ENCODE measurements around the gene MAP4K4.

MAP4K4 gene

DNA sequence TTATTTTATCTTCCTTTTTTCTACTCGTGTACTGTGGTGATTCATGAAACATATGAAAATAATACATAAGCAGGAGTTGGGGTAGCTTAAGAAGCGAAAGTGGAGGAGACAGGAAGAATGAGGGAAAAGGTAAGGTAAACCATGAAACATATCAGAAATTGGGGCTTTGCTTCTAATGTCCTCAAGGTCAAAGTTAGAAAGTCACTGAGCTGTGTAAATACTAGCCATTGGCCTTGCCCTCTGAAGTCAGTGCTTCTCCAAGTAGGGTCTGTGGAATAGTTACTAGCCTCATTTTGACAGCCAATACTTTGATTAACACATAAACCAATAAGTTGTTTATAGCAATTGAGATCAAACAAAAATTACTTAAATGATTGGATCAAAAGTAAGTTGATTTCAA lies 117.2 kb downstream of the MAP4K4 start:
- Mint-ChIP-seq H3K27ac (ENCODE audit: low read depth) (no peak overlapping the region), H3K4me1 (peaks cover 77% of the 10 kb centered on the region), H3K9me3 (no peaks in the 10 kb centered on the region), H3K4me3 (no peak overlapping the region), H3K36me3 (ENCODE audit: insufficient read depth) (no peaks in the 10 kb centered on the region), H3K27me3 (no peaks in the 10 kb centered on the region)
- DNase-seq (ENCODE audit: low spot score in 2 of 2), result no peak
- no peak for ATAC-seq (replicated peaks; ENCODE audit: extremely low read depth, poor library complexity, severe bottlenecking)

DNA sequence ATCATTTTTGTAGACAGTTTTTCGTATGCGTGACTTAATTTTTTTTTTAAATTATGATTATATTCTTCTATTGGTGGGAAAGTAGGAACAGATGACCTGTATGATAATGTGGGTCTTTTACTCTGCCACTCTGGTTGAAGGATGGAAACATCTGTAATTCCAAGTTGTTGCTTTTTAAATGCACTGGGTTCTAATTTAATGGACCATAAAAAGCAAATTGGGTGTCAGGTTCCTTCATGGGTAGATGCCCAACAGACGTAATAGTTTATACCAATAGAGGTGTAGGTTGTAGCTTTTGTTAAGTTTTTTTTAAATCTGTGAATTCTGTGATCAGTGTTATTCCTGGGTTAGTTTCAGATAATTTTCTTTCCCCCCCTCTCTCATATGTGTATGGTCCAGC lies 117.6 kb downstream of the MAP4K4 start:
- Mint-ChIP-seq H3K4me3 (no peak overlapping the region), H3K9me3 (no peaks in the 10 kb centered on the region), H3K27me3 (no peaks in the 10 kb centered on the region), H3K27ac (ENCODE audit: low read depth) (no peak overlapping the region), H3K4me1 (peaks cover 77% of the 10 kb centered on the region), H3K36me3 (ENCODE audit: insufficient read depth) (no peaks in the 10 kb centered on the region)
- ATAC-seq (replicated peaks; ENCODE audit: extremely low read depth, poor library complexity, severe bottlenecking) (no peak), DNase-seq (ENCODE audit: low spot score in 2 of 2) (no peak)

DNA sequence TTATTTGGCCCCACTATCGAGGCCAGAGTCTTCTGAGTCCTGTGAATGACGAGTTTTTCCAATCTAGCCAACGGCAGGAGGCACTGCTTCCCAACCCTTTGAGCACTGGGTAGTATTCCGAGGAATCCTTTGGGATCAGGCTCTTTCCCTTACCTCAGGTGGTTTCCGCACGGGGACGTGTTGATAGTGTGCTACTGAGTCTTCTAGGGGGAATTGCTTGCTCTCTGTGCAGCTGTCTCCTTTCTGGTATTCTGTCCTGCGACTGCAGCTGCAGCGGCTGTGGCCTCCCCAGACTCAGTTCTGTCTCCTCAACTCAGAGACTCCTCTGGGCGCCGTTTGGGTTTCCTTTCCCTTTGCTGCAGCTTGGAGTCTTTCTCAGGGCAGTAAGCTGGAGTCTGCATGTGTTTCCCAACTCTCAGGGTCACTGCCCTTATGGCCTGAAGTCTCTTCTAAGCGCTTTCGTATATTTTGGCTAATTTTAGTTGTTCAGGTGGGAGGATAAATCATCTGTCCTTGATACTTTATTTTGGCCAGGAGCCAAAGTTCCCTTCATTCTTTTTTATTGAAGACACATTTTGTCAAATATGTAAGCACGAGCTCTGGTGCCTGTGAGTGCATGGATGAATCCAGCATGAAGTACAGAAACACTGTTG lies 118.4 kb downstream of the MAP4K4 start:
- no peaks in the 10 kb centered on the region for H3K9me3 Mint-ChIP-seq
- no peaks in the 10 kb centered on the region for H3K27me3 Mint-ChIP-seq
- ATAC-seq (replicated peaks; ENCODE audit: extremely low read depth, poor library complexity, severe bottlenecking) (no peak), DNase-seq (ENCODE audit: low spot score in 2 of 2) (no peak)
- H3K4me3 Mint-ChIP-seq, result no peak overlapping the region
- H3K27ac Mint-ChIP-seq (ENCODE audit: low read depth), result peak overlapping the region; percentile 58
- no peaks in the 10 kb centered on the region for H3K36me3 Mint-ChIP-seq (ENCODE audit: insufficient read depth)
- H3K4me1 Mint-ChIP-seq, result peaks cover 73% of the 10 kb centered on the region

DNA sequence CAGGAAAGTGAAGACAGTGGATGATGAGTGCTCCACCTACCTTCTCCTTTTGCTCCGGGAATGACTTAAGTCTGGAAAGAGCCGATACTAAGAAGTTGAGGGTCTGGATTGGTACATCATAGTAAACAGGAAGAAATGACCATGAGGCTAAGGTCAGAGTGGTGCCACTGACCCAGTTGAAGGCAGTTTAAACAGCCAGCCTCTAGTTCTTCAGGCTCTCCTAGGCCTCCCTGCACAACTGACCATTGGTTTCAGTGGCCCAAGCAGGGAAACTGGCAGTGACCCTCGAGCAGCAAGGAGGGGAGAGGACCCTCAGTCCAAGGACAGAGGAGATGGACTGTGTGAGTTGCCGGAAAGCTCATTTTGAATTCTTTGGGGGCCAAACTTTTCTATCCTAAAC lies 119.1 kb downstream of the MAP4K4 start:
- no peaks in the 10 kb centered on the region for H3K9me3 Mint-ChIP-seq

GRCh38 chr2:101817481-101817880 lies 120.0 kb downstream of the MAP4K4 start:
- no peaks in the 10 kb centered on the region for H3K27me3 Mint-ChIP-seq
- no peaks in the 10 kb centered on the region for H3K36me3 Mint-ChIP-seq (ENCODE audit: insufficient read depth)
- H3K27ac Mint-ChIP-seq (ENCODE audit: low read depth), result peak overlapping the region; percentile 13

More for the DNA sequence above, 119.1 kb downstream of the MAP4K4 start:
- Mint-ChIP-seq H3K36me3 (ENCODE audit: insufficient read depth) (no peaks in the 10 kb centered on the region), H3K27ac (ENCODE audit: low read depth) (peak overlapping the region; percentile 58), H3K4me1 (peaks cover 75% of the 10 kb centered on the region), H3K27me3 (no peaks in the 10 kb centered on the region), H3K4me3 (no peak overlapping the region)
- ATAC-seq (replicated peaks; ENCODE audit: extremely low read depth, poor library complexity, severe bottlenecking) (no peak), DNase-seq (ENCODE audit: low spot score in 2 of 2) (no peak)

GRCh38 chr2:101818531-101819451 lies 121.3 kb downstream of the MAP4K4 start:
- ATAC-seq (replicated peaks; ENCODE audit: extremely low read depth, poor library complexity, severe bottlenecking), result no peak
- H3K4me3 Mint-ChIP-seq, result no peak overlapping the region
- H3K27me3 Mint-ChIP-seq, result no peaks in the 10 kb centered on the region
- no peaks in the 10 kb centered on the region for H3K36me3 Mint-ChIP-seq (ENCODE audit: insufficient read depth)
- H3K9me3 Mint-ChIP-seq, result no peaks in the 10 kb centered on the region
- no peak for DNase-seq (ENCODE audit: low spot score in 2 of 2)
- H3K4me1 Mint-ChIP-seq, result peaks cover 72% of the 10 kb centered on the region
- peak overlapping the region; percentile 12 for H3K27ac Mint-ChIP-seq (ENCODE audit: low read depth)

More at GRCh38 chr2:101817481-101817880, 120.0 kb downstream of the MAP4K4 start:
- Mint-ChIP-seq H3K4me1 (peaks cover 68% of the 10 kb centered on the region), H3K9me3 (no peaks in the 10 kb centered on the region), H3K4me3 (no peak overlapping the region)
- DNase-seq (ENCODE audit: low spot score in 2 of 2) (no peak), ATAC-seq (replicated peaks; ENCODE audit: extremely low read depth, poor library complexity, severe bottlenecking) (no peak)

GRCh38 chr2:101820519-101820918 lies 123.0 kb downstream of the MAP4K4 start:
- peaks cover 62% of the 10 kb centered on the region for H3K4me1 Mint-ChIP-seq

GRCh38 chr2:101821059-101821805 lies 123.7 kb downstream of the MAP4K4 start:
- Mint-ChIP-seq H3K9me3 (no peaks in the 10 kb centered on the region), H3K27me3 (no peaks in the 10 kb centered on the region), H3K4me3 (no peak overlapping the region), H3K4me1 (peaks cover 56% of the 10 kb centered on the region), H3K36me3 (ENCODE audit: insufficient read depth) (peaks cover 2% of the 10 kb centered on the region), H3K27ac (ENCODE audit: low read depth) (peak overlapping the region; percentile 44)
- DNase-seq (ENCODE audit: low spot score in 2 of 2) (no peak), ATAC-seq (replicated peaks; ENCODE audit: extremely low read depth, poor library complexity, severe bottlenecking) (no peak)

More at GRCh38 chr2:101820519-101820918, 123.0 kb downstream of the MAP4K4 start:
- no peaks in the 10 kb centered on the region for H3K9me3 Mint-ChIP-seq
- DNase-seq (ENCODE audit: low spot score in 2 of 2) (no peak), ATAC-seq (replicated peaks; ENCODE audit: extremely low read depth, poor library complexity, severe bottlenecking) (no peak)
- H3K36me3 Mint-ChIP-seq (ENCODE audit: insufficient read depth), result peaks cover 2% of the 10 kb centered on the region
- H3K4me3 Mint-ChIP-seq, result no peak overlapping the region
- no peaks in the 10 kb centered on the region for H3K27me3 Mint-ChIP-seq
- H3K27ac Mint-ChIP-seq (ENCODE audit: low read depth), result peak overlapping the region; percentile 44

GRCh38 chr2:101821828-101822458 lies 124.4 kb downstream of the MAP4K4 start:
- Mint-ChIP-seq H3K4me1 (peaks cover 55% of the 10 kb centered on the region), H3K36me3 (ENCODE audit: insufficient read depth) (peaks cover 3% of the 10 kb centered on the region), H3K4me3 (no peak overlapping the region), H3K27ac (ENCODE audit: low read depth) (no peak overlapping the region), H3K9me3 (no peaks in the 10 kb centered on the region), H3K27me3 (no peaks in the 10 kb centered on the region)
- ATAC-seq (replicated peaks; ENCODE audit: extremely low read depth, poor library complexity, severe bottlenecking) (no peak), DNase-seq (ENCODE audit: low spot score in 2 of 2) (no peak)

DNA sequence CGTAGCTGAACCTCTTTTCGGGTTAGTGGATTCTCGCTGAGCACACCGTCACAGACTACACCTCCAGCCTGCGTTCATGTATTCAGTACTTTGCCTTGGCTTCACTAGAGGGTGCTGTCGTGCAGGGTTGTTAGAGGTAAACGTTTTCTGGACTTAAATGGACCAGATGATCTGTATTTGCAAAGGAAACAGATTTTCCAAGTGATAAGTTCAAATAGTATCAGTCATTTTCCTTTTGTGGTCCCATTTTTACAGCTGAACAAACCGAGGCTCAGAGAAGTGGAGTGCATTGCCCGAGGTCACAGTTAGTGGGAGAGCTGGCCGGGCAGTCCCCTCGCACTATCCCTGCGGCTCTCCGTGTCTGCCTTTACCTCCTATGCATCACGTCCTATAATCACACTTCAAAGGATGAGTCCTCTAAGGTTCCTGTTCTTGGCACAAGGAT lies 125.9 kb downstream of the MAP4K4 start:
- H3K4me3 Mint-ChIP-seq, result peak overlapping the region; percentile 6
- H3K36me3 Mint-ChIP-seq (ENCODE audit: insufficient read depth), result peaks cover 5% of the 10 kb centered on the region
- no peaks in the 10 kb centered on the region for H3K9me3 Mint-ChIP-seq
- peak overlapping the region; percentile 73 for H3K27ac Mint-ChIP-seq (ENCODE audit: low read depth)
- H3K27me3 Mint-ChIP-seq, result no peaks in the 10 kb centered on the region
- H3K4me1 Mint-ChIP-seq, result peaks cover 55% of the 10 kb centered on the region
- ATAC-seq (replicated peaks; ENCODE audit: extremely low read depth, poor library complexity, severe bottlenecking), result peak; percentile 87
- DNase-seq (ENCODE audit: low spot score in 2 of 2), result peak; percentile 49 to 53

DNA sequence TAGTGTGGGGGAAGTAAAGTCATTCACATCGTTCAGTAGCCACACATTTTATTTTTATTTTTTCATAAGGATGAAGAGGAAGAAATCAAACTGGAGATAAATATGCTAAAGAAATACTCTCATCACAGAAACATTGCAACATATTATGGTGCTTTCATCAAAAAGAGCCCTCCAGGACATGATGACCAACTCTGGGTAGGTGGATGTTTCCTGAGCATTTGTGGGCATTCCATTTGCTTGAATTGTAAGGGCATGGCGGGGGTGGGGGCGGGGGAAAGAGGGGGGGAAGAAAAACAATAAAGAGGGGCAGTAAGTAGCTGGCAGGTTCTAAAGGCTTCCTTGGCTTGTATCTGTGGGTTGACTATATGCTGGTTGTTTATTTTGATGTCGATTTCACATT lies 126.4 kb downstream of the MAP4K4 start:
- Mint-ChIP-seq H3K9me3 (no peaks in the 10 kb centered on the region), H3K4me1 (peaks cover 51% of the 10 kb centered on the region), H3K27me3 (no peaks in the 10 kb centered on the region), H3K4me3 (no peak overlapping the region), H3K27ac (ENCODE audit: low read depth) (no peak overlapping the region), H3K36me3 (ENCODE audit: insufficient read depth) (peaks cover 5% of the 10 kb centered on the region)
- no peak for ATAC-seq (replicated peaks; ENCODE audit: extremely low read depth, poor library complexity, severe bottlenecking)
- DNase-seq (ENCODE audit: low spot score in 2 of 2), result no peak

- H3K27me3 Mint-ChIP-seq, result no peaks in the 10 kb centered on the region
- DNase-seq (ENCODE audit: low spot score in 2 of 2), result no peak
- peaks cover 22% of the 10 kb centered on the region for H3K36me3 Mint-ChIP-seq (ENCODE audit: insufficient read depth)
- peaks cover 60% of the 10 kb centered on the region for H3K4me1 Mint-ChIP-seq
- no peak overlapping the region for H3K4me3 Mint-ChIP-seq
- H3K27ac Mint-ChIP-seq (ENCODE audit: low read depth), result no peak overlapping the region
- no peaks in the 10 kb centered on the region for H3K9me3 Mint-ChIP-seq
- ATAC-seq (replicated peaks; ENCODE audit: extremely low read depth, poor library complexity, severe bottlenecking), result no peak
Measured at GRCh38 chr2:101826716-101827115, 129.2 kb downstream of the MAP4K4 start.
